Testis (tissue), 3 donors: ENCODE data around the gene PNMA8A. TPM values are rescaled to one million over a fixed set of nuclear protein-coding genes. Genes with fewer than 3 reads are reported as not detected.

Experiments
- DNase-seq: peaks from one replicate; pipeline ENCODE4 v3.0.0-alpha.2; 2019
- H3K27ac ChIP-seq, 2 donors: fragments of 200-600 bp; sonication (generic); one replicate each; pipeline ENCODE4 v1.5.1; 2019
- H3K27me3 ChIP-seq: fragments of 200-600 bp; sonication (generic); one replicate; pipeline ENCODE4 v1.5.1; 2019
- H3K36me3 ChIP-seq: fragments of 200-600 bp; sonication (generic); one replicate; pipeline ENCODE4 v1.5.1; 2017; ENCODE audit warnings: low read depth; ENCODE audit errors: missing control alignments
- H3K4me1 ChIP-seq: fragments of 200-600 bp; sonication (generic); one replicate; pipeline ENCODE4 v1.5.1; 2019
- H3K4me3 ChIP-seq, 2 donors: fragments of 200-600 bp; sonication (generic); one replicate each; pipeline ENCODE4 v1.5.1; 2017 to 2019
- H3K9me3 ChIP-seq: fragments of 200-600 bp; sonication (generic); one replicate; pipeline ENCODE4 v1.5.1; 2017
- POLR2A ChIP-seq: fragments of 450-650 bp; IDR thresholded peaks from one replicate; pipeline ENCODE4 v1.6.1; 2017; ENCODE audit warnings: antibody characterized with exemption, mild to moderate bottlenecking, moderate library complexity
- WGBS, 2 donors: methylation state at CpG; one replicate each; pipeline ENCODE4 v1.1.5; 2018; 5-methylcytosine and 5-hydroxymethylcytosine counted together
- intact Hi-C: fragments of 100-400 bp; cut with DNase I; formaldehyde crosslinking; loops from one replicate; pipeline ENCODE4 v1.15.1; 2023; ENCODE audit warnings: low total_unique reads
- polyA plus RNA-seq: library from polyadenylated mRNA; stranded (reverse); fragments of 350-450 nt; fragmentation: Illumina TruSeq; extraction: RNeasy Lipid Tissue Mini Kit (QIAGEN cat#74804); gene quantifications from one replicate; pipeline ENCODE4 v1.2.3, GENCODE V29; 2014; ENCODE audit warnings: low read depth, low replicate concordance; ENCODE audit not compliant: insufficient read depth
- total RNA-seq, 2 donors: library from RNA; depleted of rRNA; stranded (reverse); fragments of >200 nt; gene quantifications; one replicate each; pipeline ENCODE4 v1.2.3, GENCODE V29; 2016
- TF ChIP-seq, protein P1 (sequence below), 3 experiments: fragments of 450-650 bp in 2 of 3; fragments of 200-600 bp in 1 of 3; sonication (generic) in 1 of 3; IDR thresholded peaks; one replicate each; pipeline ENCODE4 v1.5.1; 2016 to 2019; ENCODE audit warnings: antibody characterized with exemption in 3 of 3, mild to moderate bottlenecking in 2 of 3, moderate library complexity in 1 of 3

The PNMA8A gene
- total and polyA plus RNA-seq, 3 donors from 2014 or later: 34.9 to 48.1 (median 44.3) TPM

GRCh38 chr19:46449228-46449627 is 22.1 kb downstream of the PNMA8A start:
- Histone ChIP-seq H3K27me3 (no peaks in the 10 kb centered on the region), H3K9me3 (no peaks in the 10 kb centered on the region), H3K4me1 (peaks cover 11% of the 10 kb centered on the region), H3K4me3 (no peak overlapping the region), H3K27ac (no peak overlapping the region), H3K36me3 (no peaks in the 10 kb centered on the region)
- intact Hi-C loops: no loop called here
- TF ChIP-seq, protein P1, sequence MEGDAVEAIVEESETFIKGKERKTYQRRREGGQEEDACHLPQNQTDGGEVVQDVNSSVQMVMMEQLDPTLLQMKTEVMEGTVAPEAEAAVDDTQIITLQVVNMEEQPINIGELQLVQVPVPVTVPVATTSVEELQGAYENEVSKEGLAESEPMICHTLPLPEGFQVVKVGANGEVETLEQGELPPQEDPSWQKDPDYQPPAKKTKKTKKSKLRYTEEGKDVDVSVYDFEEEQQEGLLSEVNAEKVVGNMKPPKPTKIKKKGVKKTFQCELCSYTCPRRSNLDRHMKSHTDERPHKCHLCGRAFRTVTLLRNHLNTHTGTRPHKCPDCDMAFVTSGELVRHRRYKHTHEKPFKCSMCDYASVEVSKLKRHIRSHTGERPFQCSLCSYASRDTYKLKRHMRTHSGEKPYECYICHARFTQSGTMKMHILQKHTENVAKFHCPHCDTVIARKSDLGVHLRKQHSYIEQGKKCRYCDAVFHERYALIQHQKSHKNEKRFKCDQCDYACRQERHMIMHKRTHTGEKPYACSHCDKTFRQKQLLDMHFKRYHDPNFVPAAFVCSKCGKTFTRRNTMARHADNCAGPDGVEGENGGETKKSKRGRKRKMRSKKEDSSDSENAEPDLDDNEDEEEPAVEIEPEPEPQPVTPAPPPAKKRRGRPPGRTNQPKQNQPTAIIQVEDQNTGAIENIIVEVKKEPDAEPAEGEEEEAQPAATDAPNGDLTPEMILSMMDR (IDR thresholded peaks at IDR 0.05): no peak
- TF ChIP-seq POLR2A: no peak
- WGBS, 2 donors: 48 to 51% methylated on average over 7 of the region's 7 CpGs
- DNase-seq: no peak

GRCh38 chr19:46448601-46449000 is 22.8 kb downstream of the PNMA8A start:
- TF ChIP-seq POLR2A: no peak
- TF ChIP-seq, protein P1 (IDR thresholded peaks at IDR 0.05): no peak
- Histone ChIP-seq H3K27me3 (no peaks in the 10 kb centered on the region), H3K4me3 (no peak overlapping the region), H3K9me3 (no peaks in the 10 kb centered on the region), H3K36me3 (no peaks in the 10 kb centered on the region), H3K27ac (no peak overlapping the region), H3K4me1 (peaks cover 11% of the 10 kb centered on the region)
- intact Hi-C loops: no loop called here
- WGBS, 2 donors: 70 to 86% methylated on average over 10 of the region's 10 CpGs
- DNase-seq: no peak

GRCh38 chr19:46447824-46448223 is 23.5 kb downstream of the PNMA8A start:
- Histone ChIP-seq H3K27ac (peak overlapping the region; percentile 50 to 66), H3K36me3 (no peaks in the 10 kb centered on the region), H3K4me3 (no peak overlapping the region), H3K9me3 (no peaks in the 10 kb centered on the region), H3K4me1 (peaks cover 16% of the 10 kb centered on the region), H3K27me3 (no peaks in the 10 kb centered on the region)
- DNase-seq: no peak
- intact Hi-C loops: no loop called here
- TF ChIP-seq, protein P1 (IDR thresholded peaks at IDR 0.05): no peak
- TF ChIP-seq POLR2A: no peak
- WGBS, 2 donors: 38 to 57% methylated on average over 5 of the region's 5 CpGs

DNA sequence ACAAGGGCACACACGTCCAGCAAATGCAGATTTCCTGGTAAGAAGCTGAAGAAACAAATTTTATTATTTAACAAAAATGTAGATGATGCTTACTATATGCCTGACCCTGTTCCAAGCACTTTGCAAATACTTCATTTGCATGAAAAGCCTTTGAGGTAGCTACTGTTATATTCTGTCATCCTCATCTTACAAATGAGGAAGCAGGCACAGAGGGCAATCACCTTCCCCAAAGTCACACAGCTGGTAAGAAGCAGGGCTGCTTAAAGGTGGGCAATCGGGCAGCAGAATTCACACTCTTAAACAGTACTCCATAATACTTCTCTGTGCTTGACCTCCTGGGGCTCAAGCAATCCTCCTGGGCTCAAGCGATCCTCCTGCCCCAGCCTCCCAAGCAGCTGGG is 24.4 kb downstream of the PNMA8A start:
- DNase-seq: no peak
- TF ChIP-seq, protein P1 (IDR thresholded peaks at IDR 0.05): no peak
- TF ChIP-seq POLR2A: no peak
- Histone ChIP-seq H3K27me3 (no peaks in the 10 kb centered on the region), H3K4me3 (no peak overlapping the region), H3K36me3 (no peaks in the 10 kb centered on the region), H3K9me3 (no peaks in the 10 kb centered on the region), H3K27ac (no peak overlapping the region), H3K4me1 (peaks cover 24% of the 10 kb centered on the region)
- intact Hi-C loops: no loop called here
- 52 to 55% methylated on average over 3 of the region's 3 CpGs for WGBS, 2 donors

DNA sequence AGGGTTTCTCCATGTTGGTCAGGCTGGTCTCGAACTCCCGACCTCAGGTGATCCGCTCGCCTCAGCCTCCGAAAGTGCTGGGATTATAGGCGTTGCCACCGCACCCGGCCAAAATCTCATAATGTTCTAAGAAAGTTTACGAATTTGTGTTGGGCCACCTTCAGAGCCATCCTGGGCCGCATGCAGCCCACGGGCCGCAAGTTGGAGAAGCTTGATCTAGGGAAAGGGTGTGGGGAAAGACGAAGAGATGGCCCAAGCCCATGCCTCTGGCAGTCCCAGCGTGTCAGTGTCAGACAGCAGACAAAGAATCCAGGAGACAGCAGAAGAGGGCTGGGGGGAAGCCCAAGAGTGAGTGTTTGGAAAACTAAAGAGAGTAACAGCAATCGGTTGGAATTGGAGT is 25.3 kb downstream of the PNMA8A start:
- intact Hi-C loops: no loop called here
- no peaks in the 10 kb centered on the region for H3K36me3 ChIP-seq
- WGBS, 2 donors: 87 to 88% methylated on average over 14 of the region's 15 CpGs
- no peaks in the 10 kb centered on the region for H3K9me3 ChIP-seq
- H3K27me3 ChIP-seq: no peaks in the 10 kb centered on the region
- H3K4me1 ChIP-seq: peaks cover 31% of the 10 kb centered on the region
- TF ChIP-seq, protein P1 (IDR thresholded peaks at IDR 0.05): no peak
- no peak for TF ChIP-seq POLR2A
- no peak for DNase-seq
- no peak overlapping the region for H3K4me3 ChIP-seq
- no peak overlapping the region for H3K27ac ChIP-seq
